ENCODE results near the gene CXorf58.
"Not testable (repeated sequence)": the region's sequence is repeated elsewhere in the genome, so short reads cannot be mapped to it uniquely, and the experiment has no call there.

CXorf58 gene

DNA sequence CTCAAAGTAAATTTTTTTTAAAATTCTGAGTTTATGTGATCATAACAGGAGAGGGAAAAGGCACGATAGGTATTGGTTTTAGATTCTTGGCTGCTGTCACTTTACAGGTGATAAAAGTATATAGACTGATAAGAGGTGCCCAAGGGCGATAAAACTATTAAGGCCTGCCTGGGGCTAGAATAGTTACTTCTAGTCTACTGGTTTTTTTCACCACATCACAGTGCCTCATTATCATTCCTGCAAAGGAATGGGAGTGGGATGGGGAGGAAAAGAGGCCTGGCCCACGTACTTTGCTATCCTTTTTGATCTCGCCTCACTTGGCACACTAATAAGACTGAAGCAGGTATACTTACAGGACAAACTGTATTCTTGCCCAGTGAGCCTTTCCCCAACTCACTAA, 46.6 kb downstream of the CXorf58 start:
- no peak for DNase-seq

DNA sequence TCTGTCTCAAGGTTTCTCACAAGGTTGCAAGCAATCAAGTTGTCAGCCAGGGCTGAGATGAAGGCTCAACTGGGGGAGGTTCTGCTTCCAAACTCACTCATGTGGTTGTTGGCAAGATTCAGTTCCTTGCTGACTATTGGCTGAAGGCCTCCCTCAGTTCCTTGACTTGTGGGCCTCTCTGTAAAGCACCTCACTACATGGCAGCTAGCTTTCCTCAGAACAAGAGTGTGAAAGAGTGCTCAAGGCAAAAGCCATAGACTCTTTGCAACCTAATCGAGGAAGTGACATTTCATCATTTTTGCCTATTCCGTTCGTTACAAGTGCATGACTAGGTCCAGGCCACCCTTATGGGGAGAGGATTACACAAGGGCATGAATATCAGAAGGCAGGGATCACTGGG, 52.0 kb downstream of the CXorf58 start:
- DNase-seq = peak; percentile 48 to 62

DNA sequence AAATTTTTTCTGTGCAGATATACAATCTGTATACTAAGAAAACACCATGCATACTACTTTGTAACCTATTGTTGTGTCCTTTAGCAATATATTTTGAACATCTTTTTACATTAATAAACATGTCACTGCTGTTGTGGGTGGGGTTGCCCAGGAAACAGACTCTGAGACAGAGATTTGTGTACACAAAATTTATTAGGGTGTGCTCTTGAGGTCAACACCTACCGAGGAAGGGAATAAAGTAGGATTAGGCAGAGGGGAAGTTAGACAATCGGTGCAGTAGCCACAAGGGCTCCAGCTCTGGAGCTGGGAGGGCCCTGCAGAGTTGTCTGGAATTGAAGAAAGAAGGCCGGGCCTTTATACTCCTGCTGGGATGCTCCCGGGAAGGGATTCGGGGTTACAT, 56.4 kb downstream of the CXorf58 start:
- no peak for DNase-seq

DNA sequence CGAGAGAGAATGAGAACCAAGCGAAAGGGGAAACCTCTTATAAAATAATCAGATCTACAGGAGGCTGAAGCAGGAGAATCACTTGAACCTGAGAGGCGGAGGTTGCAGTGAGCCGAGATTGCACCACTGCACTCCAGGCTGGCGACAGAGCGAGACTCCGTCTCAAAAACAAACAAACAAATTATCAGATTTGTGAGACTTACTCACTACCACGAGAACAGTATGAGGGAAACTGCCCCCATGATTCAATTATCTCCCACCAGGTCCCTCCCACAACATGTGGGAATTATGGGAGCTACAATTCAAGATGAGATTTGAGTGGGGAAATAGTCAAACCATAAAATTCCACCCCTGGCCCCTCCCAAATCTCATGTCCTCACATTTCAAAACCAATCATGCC, 57.8 kb downstream of the CXorf58 start:
- not testable (repeated sequence) for DNase-seq

DNA sequence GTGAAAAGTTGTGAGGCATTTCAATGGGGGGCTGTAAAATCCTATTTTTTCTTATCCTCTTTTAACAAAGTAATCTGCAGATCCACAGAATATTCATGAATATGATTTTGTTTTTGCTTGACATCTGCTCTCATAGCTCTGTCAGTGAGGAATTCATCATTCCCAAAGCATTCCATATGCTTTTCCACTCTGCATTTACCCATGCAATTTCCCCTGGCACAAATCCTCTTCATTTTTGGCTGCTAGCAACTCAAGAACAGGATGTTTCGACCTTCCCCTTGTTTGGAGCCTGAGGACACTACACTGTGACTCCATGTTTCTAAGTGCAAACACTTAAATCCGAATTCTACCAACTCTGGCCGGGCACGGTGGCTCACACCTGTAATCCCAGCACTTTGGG, 70.7 kb downstream of the CXorf58 start:
- DNase-seq = no peak

DNA sequence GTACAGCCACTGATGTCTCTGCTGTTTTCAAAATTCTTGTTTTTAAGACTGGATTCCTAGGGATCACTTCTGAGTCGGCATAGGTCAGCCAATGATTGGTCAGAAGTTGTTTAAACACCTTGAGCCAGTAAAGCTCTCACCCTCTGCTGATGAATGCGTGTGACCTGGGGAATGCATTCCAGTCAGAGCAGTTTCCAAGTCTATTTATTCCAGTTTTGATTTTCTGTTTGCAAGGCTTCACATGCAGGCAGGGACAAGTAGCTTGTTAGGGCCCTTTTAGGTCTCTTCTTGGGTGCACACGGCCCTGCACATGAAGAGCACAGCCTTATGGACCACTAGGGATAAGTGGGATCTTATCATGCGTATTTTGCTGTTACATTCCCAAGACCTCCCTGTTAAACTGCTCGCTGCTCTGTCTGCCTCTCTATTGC, 72.2 kb downstream of the CXorf58 start:
- DNase-seq = no peak

DNA sequence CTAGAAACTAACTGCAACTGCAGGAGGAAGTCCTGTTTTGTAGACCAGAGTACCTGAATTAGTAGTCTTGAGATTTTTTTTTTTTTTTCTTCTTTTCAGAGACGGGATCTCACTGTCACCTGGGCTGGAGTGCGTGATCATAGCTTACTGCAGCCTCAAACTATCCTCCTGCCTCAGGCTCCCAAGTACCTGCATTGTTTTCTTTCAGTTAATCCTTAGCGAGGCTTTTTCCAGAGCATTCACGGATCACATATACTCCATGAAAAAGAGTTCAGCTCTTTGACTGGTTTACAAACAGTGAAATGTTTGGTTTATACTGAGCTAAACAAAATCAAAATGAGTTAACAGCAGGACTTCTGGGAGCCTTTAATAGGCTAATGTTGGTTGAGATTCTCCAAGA, 73.4 kb downstream of the CXorf58 start:
- DNase-seq = no peak

DNA sequence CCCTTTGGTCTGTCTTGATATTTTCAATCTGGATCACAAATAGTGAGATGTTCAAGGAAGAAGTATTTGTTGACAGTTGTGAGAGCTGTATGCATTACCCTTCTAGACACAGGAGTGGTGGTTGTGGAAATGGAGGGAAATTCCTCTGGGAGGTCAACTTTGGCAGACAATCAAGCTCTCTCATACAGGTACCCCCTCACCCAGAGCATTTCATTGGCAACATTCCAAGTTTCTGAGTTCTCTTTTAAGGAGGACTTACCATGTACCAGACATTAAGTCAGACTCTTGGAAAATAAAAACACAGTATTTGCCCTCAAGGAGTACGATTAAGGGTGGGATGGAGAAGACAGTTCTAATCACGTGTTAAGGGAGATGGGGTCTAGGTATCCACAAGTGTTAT, 73.9 kb downstream of the CXorf58 start:
- no peak for DNase-seq

DNA sequence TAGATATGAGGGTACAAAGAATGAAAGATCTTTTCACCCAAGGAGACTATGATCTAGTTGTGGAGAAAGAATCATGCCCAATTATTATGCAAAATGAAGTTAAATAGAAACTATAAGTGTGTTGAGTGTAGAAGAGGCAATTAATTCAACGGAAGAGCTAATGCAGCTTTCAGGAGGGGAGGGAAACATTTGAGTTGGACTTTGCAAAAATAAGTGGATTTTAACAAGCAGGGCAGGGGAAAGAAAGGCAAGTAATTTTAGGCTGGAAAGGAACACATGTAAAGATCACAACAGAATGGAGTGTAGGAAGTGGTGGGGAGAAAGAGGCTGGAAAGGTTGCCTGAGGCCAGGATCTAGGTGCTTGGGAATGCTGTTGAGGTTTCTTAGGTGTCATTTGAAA, 75.1 kb downstream of the CXorf58 start:
- DNase-seq = no peak
